HepG2 (cell line): ENCODE data around the gene HOXB5. TPM values are rescaled to one million over a fixed set of nuclear protein-coding genes. Genes with fewer than 3 reads are reported as not detected.

Source experiments
- ATAC-seq: fragments of 200-7000 bp; cut with Tn5 transposase; 3 replicates; pipeline ENCODE4 v1.9.1; 2020; ENCODE audit warnings: mild to moderate bottlenecking, moderate library complexity
- BruUV-seq: library from RNA; stranded (reverse); fragments of 400-500 nt; replicated peaks from 2 replicates; lab custom pipeline; 2021; lab: Mats Ljungman, UMichigan
- CTCF ChIA-PET: fragments of 300-600 bp; formaldehyde crosslinking; extraction: SDS; loops from one replicate; lab custom pipeline; 2021; ENCODE audit warnings: low total read pairs, inconsistent platforms, low intra/inter-chr PET ratio; lab: Yijun Ruan, JAX
- POLR2A ChIA-PET: fragments of 350-600 bp; sonication (Branson Sonifier 250); formaldehyde crosslinking; loops from one replicate; lab custom pipeline; 2020; ENCODE audit warnings: antibody characterized with exemption, inconsistent platforms; lab: Yijun Ruan, JAX
- DNase-seq: peaks from one replicate; pipeline ENCODE4 v3.0.0-alpha.2; 2015; ENCODE audit warnings: low spot score
- FAIRE-seq: peaks from 3 replicates; lab custom pipeline; 2011; peaks lifted over from hg19 to GRCh38; lab: Jason Lieb, UNC
- H2AFZ ChIP-seq: one replicate; pipeline ENCODE4 v1.6.1; 2011; ENCODE audit warnings: low read length, inconsistent platforms
- H3K27ac ChIP-seq: fragments of 300-600 bp; 3 replicates; pipeline ENCODE4 v1.8.0; 2011; ENCODE audit warnings: mixed run types, mild to moderate bottlenecking, mixed read lengths, low read length, inconsistent platforms; ENCODE audit not compliant: insufficient read depth; ENCODE audit errors: extremely low read length
- H3K27me3 ChIP-seq, 2 experiments: fragments of 200-600 bp in 1 of 2; 2 replicates in 1 of 2; 3 replicates in 1 of 2; pipeline versions ENCODE4 v1.6.0 to v1.8.0; 2011; ENCODE audit warnings: low read length in 2 of 2, mild to moderate bottlenecking in 2 of 2, moderate library complexity in 2 of 2, inconsistent platforms in 1 of 2; ENCODE audit not compliant: insufficient read depth in 2 of 2, control insufficient read depth in 1 of 2
- H3K36me3 ChIP-seq, 2 experiments: fragments of 200-600 bp in 1 of 2; replicated peaks in 1 of 2; 2 replicates in 1 of 2; 3 replicates in 1 of 2; pipeline versions ENCODE4 v1.5.1 to v1.8.0; 2011; ENCODE audit warnings: low read length in 2 of 2, inconsistent platforms in 1 of 2; ENCODE audit not compliant: insufficient read depth in 2 of 2, control insufficient read depth in 1 of 2
- H3K4me1 ChIP-seq: 2 replicates; pipeline ENCODE4 v1.5.1; 2012; ENCODE audit warnings: low read length, inconsistent platforms; ENCODE audit not compliant: insufficient read depth
- H3K4me2 ChIP-seq: 2 replicates; pipeline ENCODE4 v1.6.0; 2011; ENCODE audit warnings: low read depth, low read length, inconsistent platforms
- H3K4me3 ChIP-seq, 3 experiments: fragments of 200-600 bp in 1 of 3; sonication (generic), shearing (Covaris generic) in 1 of 3; replicated peaks in 1 of 3; 2 replicates each; pipeline ENCODE4 v1.5.1; 2011 to 2016; ENCODE audit warnings: low read length in 3 of 3, inconsistent platforms in 2 of 3, low read depth in 2 of 3, mild to moderate bottlenecking in 2 of 3, control low read depth in 1 of 3, mixed read lengths in 1 of 3; ENCODE audit not compliant: insufficient read depth in 1 of 3
- H3K79me2 ChIP-seq: one replicate; pipeline ENCODE4 v1.6.1; 2011; ENCODE audit warnings: low read length, inconsistent platforms; ENCODE audit not compliant: insufficient read depth
- H3K9ac ChIP-seq: 2 replicates; pipeline ENCODE4 v1.6.0; 2011; ENCODE audit warnings: mild to moderate bottlenecking, low read depth, low read length, inconsistent platforms; ENCODE audit not compliant: insufficient read depth
- H3K9me3 ChIP-seq: 2 replicates; pipeline ENCODE4 v1.5.1; 2012; ENCODE audit warnings: mild to moderate bottlenecking, low read length
- H4K20me1 ChIP-seq: 2 replicates; pipeline ENCODE4 v1.6.0; 2011; ENCODE audit warnings: inconsistent platforms, mild to moderate bottlenecking, low read length, moderate library complexity; ENCODE audit not compliant: insufficient read depth
- AGO1 ChIP-seq: fragments of 200-400 bp; formaldehyde crosslinking; IDR thresholded peaks from 2 replicates; pipeline ENCODE4 v1.6.1; 2017; ENCODE audit warnings: mild to moderate bottlenecking, low read depth, low read length, moderate library complexity; ENCODE audit not compliant: poor library complexity, severe bottlenecking
- RFXAP ChIP-seq: sonication (generic); formaldehyde crosslinking; IDR thresholded peaks from 2 replicates; pipeline ENCODE4 v1.4.0; 2020; ENCODE audit warnings: missing genetic modification reagents, borderline replicate concordance
- ZNF652 ChIP-seq: IDR thresholded peaks from 2 replicates; pipeline ENCODE4 v1.6.1; 2016; ENCODE audit warnings: low read depth, borderline replicate concordance
- WGBS: methylation state at CpG from one replicate; pipeline ENCODE4 v1.1.6; 2017; ENCODE audit warnings: low lambda C conversion rate; 5-methylcytosine and 5-hydroxymethylcytosine counted together
- in situ Hi-C: cut with HindIII; loops from 2 replicates; pipeline ENCODE4 v1.10.0; 2017; ENCODE audit warnings: low pct_unique_long_range_greater_than_20kb; ENCODE audit not compliant: extremely low pct_ligation_motif_present
- intact Hi-C: fragments of 100-400 bp; cut with micrococcal nuclease; formaldehyde crosslinking; loops from one replicate; pipeline ENCODE4 v1.10.0; 2022; ENCODE audit not compliant: unreplicated experiment
- polyA plus RNA-seq, 8 experiments: library from polyadenylated mRNA; depleted of rRNA in 3 of 8; stranded (reverse) in 7 of 8; unstranded in 1 of 8; fragments of >200 nt; fragmentation: Illumina TruSeq in 4 of 8; extraction: Trizol in 4 of 8; gene quantifications; 2 replicates each; pipeline versions ENCODE4 v1.2.1 to v1.2.3, GENCODE V29; 2011 to 2016; ENCODE audit warnings: low read depth in 4 of 8, missing spikeins in 1 of 8, mixed read lengths in 1 of 8; ENCODE audit not compliant: insufficient read depth in 1 of 8
- total RNA-seq, 5 experiments: library from RNA; depleted of rRNA; stranded (reverse); fragments of >200 nt; fragmentation: Illumina TruSeq; extraction: Trizol; gene quantifications; 2 replicates each; pipeline ENCODE4 v1.2.3, GENCODE V29; 2016; ENCODE audit warnings: low read depth in 1 of 5
- TF ChIP-seq, protein P1 (sequence below): sonication (generic); formaldehyde crosslinking; IDR thresholded peaks from 2 replicates; pipeline ENCODE4 v1.4.0; 2020; ENCODE audit warnings: missing genetic modification reagents
- TF ChIP-seq, protein P2 (sequence below): sonication (generic); formaldehyde crosslinking; IDR thresholded peaks from 2 replicates; pipeline ENCODE4 v1.5.0; 2020; ENCODE audit warnings: missing genetic modification reagents
- TF ChIP-seq, protein P3 (sequence below), 2 experiments: fragments of 450-650 bp in 1 of 2; sonication (generic) in 1 of 2; formaldehyde crosslinking; IDR thresholded peaks; 2 replicates each; pipeline versions ENCODE4 v1.5.0 to v1.8.0; 2020 to 2022; ENCODE audit warnings: mild to moderate bottlenecking in 1 of 2, missing genetic modification reagents in 1 of 2
- TF ChIP-seq, protein P4 (sequence below): sonication (generic); formaldehyde crosslinking; IDR thresholded peaks from 2 replicates; pipeline ENCODE4 v1.8.0; 2022; ENCODE audit warnings: mild to moderate bottlenecking, missing genetic modification reagents, moderate library complexity

Gene HOXB5
- total and polyA plus RNA-seq, 2 of the 13 experiments (the other 11 are each of a cell fraction or from before 2014, with no cell fraction given) = not detected

DNA sequence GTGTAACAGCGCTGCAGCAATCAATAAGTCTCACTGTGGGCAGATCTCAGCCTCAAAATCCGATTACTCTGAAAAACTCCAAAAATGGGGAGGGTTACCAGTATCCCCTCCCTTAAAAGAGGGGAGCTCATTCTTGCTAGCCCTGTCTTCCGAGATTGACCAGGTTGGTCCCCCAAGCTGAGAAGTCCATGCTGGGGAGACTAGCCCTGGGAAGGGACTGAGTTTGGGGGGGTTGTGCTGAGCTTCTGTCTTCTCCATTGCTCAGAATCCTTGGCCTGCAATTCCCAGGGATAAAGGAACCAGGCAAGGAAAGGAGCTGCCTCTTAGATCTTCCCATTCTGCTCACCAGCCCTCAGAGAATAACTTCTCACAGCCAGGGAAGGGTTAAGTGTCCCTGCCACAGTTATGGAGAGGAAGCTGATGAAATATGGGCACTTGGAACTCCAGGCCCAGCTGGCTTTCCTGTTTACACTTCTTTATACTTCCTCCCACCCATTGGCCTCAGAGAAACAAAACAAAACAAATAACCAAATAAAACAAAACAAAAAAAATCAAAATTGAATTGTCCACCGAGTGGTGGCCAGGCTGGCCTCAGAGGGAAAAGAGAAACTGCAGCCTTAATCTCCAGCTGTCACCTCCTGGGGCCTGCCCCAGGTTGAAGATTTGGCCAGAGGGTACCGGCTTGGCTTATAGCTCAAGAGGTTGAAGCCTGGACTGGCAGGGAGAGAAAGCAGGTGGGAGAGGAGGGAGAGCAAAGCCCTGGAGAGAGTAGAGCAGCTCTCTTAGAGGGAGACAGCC, 6.1 kb downstream of the HOXB5 start:
- whole genome bisulfite sequencing = 12% methylated on average over 5 of the region's 5 CpGs
- ATAC-seq = no peak
- Histone ChIP-seq H3K36me3 (no peaks in the 10 kb centered on the region), H3K9me3 (no peaks in the 10 kb centered on the region), H2AFZ (no peak overlapping the region), H3K9ac (no peak overlapping the region), H3K4me1 (peaks cover 7% of the 10 kb centered on the region; the same call in 1 of the 2 replicates), H4K20me1 (peaks cover 4% of the 10 kb centered on the region; the same call in 1 of the 2 replicates), H3K27ac (no peak overlapping the region), H3K4me2 (no peak overlapping the region), H3K79me2 (no peaks in the 10 kb centered on the region), H3K4me3 (no peak overlapping the region), H3K27me3 (peaks cover 29 to 90% of the 10 kb centered on the region in 2 experiments)
- ChIA-PET POLR2A (no interaction called here), CTCF (no interaction called here)
- BruUV-seq = no TSS peak
- no peak for TF ChIP-seq AGO1
- TF ChIP-seq, protein P1, sequence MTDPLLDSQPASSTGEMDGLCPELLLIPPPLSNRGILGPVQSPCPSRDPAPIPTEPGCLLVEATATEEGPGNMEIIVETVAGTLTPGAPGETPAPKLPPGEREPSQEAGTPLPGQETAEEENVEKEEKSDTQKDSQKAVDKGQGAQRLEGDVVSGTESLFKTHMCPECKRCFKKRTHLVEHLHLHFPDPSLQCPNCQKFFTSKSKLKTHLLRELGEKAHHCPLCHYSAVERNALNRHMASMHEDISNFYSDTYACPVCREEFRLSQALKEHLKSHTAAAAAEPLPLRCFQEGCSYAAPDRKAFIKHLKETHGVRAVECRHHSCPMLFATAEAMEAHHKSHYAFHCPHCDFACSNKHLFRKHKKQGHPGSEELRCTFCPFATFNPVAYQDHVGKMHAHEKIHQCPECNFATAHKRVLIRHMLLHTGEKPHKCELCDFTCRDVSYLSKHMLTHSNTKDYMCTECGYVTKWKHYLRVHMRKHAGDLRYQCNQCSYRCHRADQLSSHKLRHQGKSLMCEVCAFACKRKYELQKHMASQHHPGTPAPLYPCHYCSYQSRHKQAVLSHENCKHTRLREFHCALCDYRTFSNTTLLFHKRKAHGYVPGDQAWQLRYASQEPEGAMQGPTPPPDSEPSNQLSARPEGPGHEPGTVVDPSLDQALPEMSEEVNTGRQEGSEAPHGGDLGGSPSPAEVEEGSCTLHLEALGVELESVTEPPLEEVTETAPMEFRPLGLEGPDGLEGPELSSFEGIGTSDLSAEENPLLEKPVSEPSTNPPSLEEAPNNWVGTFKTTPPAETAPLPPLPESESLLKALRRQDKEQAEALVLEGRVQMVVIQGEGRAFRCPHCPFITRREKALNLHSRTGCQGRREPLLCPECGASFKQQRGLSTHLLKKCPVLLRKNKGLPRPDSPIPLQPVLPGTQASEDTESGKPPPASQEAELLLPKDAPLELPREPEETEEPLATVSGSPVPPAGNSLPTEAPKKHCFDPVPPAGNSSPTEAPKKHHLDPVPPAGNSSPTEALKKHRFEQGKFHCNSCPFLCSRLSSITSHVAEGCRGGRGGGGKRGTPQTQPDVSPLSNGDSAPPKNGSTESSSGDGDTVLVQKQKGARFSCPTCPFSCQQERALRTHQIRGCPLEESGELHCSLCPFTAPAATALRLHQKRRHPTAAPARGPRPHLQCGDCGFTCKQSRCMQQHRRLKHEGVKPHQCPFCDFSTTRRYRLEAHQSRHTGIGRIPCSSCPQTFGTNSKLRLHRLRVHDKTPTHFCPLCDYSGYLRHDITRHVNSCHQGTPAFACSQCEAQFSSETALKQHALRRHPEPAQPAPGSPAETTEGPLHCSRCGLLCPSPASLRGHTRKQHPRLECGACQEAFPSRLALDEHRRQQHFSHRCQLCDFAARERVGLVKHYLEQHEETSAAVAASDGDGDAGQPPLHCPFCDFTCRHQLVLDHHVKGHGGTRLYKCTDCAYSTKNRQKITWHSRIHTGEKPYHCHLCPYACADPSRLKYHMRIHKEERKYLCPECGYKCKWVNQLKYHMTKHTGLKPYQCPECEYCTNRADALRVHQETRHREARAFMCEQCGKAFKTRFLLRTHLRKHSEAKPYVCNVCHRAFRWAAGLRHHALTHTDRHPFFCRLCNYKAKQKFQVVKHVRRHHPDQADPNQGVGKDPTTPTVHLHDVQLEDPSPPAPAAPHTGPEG (CRISPR knock-in tag) = no peak
- peak; percentile 61 for TF ChIP-seq ZNF652 (CRISPR knock-in tag)
- TF ChIP-seq, protein P2, sequence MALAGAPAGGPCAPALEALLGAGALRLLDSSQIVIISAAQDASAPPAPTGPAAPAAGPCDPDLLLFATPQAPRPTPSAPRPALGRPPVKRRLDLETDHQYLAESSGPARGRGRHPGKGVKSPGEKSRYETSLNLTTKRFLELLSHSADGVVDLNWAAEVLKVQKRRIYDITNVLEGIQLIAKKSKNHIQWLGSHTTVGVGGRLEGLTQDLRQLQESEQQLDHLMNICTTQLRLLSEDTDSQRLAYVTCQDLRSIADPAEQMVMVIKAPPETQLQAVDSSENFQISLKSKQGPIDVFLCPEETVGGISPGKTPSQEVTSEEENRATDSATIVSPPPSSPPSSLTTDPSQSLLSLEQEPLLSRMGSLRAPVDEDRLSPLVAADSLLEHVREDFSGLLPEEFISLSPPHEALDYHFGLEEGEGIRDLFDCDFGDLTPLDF (CRISPR knock-in tag) = no peak
- TF ChIP-seq RFXAP (CRISPR knock-in tag) = no peak
- TF ChIP-seq, protein P3, sequence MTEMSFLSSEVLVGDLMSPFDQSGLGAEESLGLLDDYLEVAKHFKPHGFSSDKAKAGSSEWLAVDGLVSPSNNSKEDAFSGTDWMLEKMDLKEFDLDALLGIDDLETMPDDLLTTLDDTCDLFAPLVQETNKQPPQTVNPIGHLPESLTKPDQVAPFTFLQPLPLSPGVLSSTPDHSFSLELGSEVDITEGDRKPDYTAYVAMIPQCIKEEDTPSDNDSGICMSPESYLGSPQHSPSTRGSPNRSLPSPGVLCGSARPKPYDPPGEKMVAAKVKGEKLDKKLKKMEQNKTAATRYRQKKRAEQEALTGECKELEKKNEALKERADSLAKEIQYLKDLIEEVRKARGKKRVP (CRISPR knock-in tag; IDR thresholded peaks at IDR 0.05) = peak in 1 of 2 experiments; percentile 21; a peak in 1 of 4 replicates
- TF ChIP-seq, protein P4, sequence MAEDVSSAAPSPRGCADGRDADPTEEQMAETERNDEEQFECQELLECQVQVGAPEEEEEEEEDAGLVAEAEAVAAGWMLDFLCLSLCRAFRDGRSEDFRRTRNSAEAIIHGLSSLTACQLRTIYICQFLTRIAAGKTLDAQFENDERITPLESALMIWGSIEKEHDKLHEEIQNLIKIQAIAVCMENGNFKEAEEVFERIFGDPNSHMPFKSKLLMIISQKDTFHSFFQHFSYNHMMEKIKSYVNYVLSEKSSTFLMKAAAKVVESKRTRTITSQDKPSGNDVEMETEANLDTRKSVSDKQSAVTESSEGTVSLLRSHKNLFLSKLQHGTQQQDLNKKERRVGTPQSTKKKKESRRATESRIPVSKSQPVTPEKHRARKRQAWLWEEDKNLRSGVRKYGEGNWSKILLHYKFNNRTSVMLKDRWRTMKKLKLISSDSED (CRISPR knock-in tag) = no peak
- intact Hi-C loops (no loop called here), in situ Hi-C loops (no loop called here)
- FAIRE-seq = no peak
- DNase-seq = no peak
